OCI-LY3 (cell line): Measurements from ENCODE around the gene COL11A2.
A peak's percentile ranks its signal among the peaks of the same experiment; 100 is the strongest.

Experiments used
- H2AFZ ChIP-seq: fragments of 200-600, 300-600 bp; shearing (Covaris generic); 2 replicates; pipeline ENCODE4 v1.6.0; 2014; ENCODE audit warnings: antibody characterized with exemption, low read depth, low read length
- H3K27ac ChIP-seq: fragments of 200-600, 300-600 bp; sonication (generic); 2 replicates; pipeline ENCODE4 v1.5.1; 2014; ENCODE audit warnings: mild to moderate bottlenecking, low read length, moderate library complexity, mixed read lengths
- H3K27me3 ChIP-seq: fragments of 200-600, 300-600 bp; sonication (generic); 2 replicates; pipeline ENCODE4 v1.6.1; 2014; ENCODE audit warnings: low read depth, low read length, mixed read lengths
- H3K36me3 ChIP-seq: fragments of 200-600, 300-600 bp; sonication (generic); replicated peaks from 2 replicates; pipeline ENCODE3; 2014; ENCODE audit warnings: low read depth, low read length, mixed read lengths
- H3K4me1 ChIP-seq: fragments of 300-600, 200-600 bp; sonication (generic); 2 replicates; pipeline ENCODE4 v1.6.1; 2014; ENCODE audit warnings: low read length, mixed read lengths
- H3K4me2 ChIP-seq: fragments of 200-600, 300-600 bp; sonication (generic); 2 replicates; pipeline ENCODE4 v1.6.1; 2014; ENCODE audit warnings: low read length, mixed read lengths
- H3K4me3 ChIP-seq: fragments of 300-600, 200-600 bp; sonication (generic); 2 replicates; pipeline ENCODE4 v1.5.1; 2014; ENCODE audit warnings: antibody characterized with exemption, mild to moderate bottlenecking, low read length, moderate library complexity
- H3K79me2 ChIP-seq: fragments of 300-600, 200-600 bp; shearing (Covaris generic); 2 replicates; pipeline ENCODE4 v1.6.1; 2014; ENCODE audit warnings: mild to moderate bottlenecking, low read length, mixed read lengths
- H3K9ac ChIP-seq: fragments of 300-600, 200-600 bp; shearing (Covaris generic); 2 replicates; pipeline ENCODE4 v1.6.0; 2014; ENCODE audit warnings: mild to moderate bottlenecking, low read length, moderate library complexity
- H3K9me3 ChIP-seq: fragments of 200-600, 300-600 bp; shearing (Covaris generic); 2 replicates; pipeline ENCODE4 v1.6.1; 2014; ENCODE audit warnings: low read length, mixed read lengths; ENCODE audit not compliant: insufficient read depth
- H4K20me1 ChIP-seq: fragments of 200-600, 300-600 bp; sonication (generic); 2 replicates; pipeline ENCODE4 v1.6.1; 2016; ENCODE audit warnings: low read length, mixed read lengths; ENCODE audit not compliant: insufficient read depth
- EZH2phosphoT487 ChIP-seq: fragments of 200-600 bp; shearing (Covaris generic); IDR thresholded peaks from 2 replicates; pipeline ENCODE4 v1.6.1; 2018; ENCODE audit warnings: antibody characterized with exemption, mixed run types, low read depth
- TF ChIP-seq, protein P1 (sequence below): fragments of 200-600, 300-600 bp; sonication (generic); IDR thresholded peaks from 2 replicates; pipeline ENCODE4 v1.5.1; 2014; ENCODE audit warnings: antibody characterized with exemption, low read length, low read depth

COL11A2 gene

DNA sequence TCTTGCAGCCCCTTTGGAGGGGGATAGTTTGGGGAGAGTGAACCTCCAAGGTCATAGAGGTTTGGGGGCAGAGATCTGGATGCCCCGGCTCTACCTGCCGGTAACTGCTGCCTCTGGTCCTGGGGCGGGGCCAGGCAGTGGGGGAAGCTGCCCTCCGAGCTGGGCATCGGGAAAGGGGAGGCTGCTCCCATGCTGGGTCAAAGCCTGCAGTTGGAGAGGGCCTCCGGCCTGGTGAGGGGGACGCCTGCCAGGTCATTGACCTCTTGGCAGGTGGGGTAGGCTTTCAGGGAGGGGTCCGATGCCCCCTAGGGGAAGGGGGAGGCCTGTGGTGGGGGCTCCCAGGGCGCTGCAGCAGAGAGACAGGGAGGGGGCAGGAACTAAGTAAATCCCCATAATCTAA lies 7.1 kb downstream of the COL11A2 start:
- Histone ChIP-seq H3K79me2 (no peaks in the 10 kb centered on the region), H3K4me2 (no peak overlapping the region), H3K4me1 (peaks cover 5% of the 10 kb centered on the region; the same call in 1 of the 2 replicates), H3K36me3 (no peaks in the 10 kb centered on the region), H4K20me1 (no peaks in the 10 kb centered on the region), H3K27ac (no peak overlapping the region), H2AFZ (no peak overlapping the region), H3K9ac (no peak overlapping the region), H3K9me3 (no peaks in the 10 kb centered on the region), H3K27me3 (no peaks in the 10 kb centered on the region), H3K4me3 (no peak overlapping the region)
- TF ChIP-seq, protein P1, sequence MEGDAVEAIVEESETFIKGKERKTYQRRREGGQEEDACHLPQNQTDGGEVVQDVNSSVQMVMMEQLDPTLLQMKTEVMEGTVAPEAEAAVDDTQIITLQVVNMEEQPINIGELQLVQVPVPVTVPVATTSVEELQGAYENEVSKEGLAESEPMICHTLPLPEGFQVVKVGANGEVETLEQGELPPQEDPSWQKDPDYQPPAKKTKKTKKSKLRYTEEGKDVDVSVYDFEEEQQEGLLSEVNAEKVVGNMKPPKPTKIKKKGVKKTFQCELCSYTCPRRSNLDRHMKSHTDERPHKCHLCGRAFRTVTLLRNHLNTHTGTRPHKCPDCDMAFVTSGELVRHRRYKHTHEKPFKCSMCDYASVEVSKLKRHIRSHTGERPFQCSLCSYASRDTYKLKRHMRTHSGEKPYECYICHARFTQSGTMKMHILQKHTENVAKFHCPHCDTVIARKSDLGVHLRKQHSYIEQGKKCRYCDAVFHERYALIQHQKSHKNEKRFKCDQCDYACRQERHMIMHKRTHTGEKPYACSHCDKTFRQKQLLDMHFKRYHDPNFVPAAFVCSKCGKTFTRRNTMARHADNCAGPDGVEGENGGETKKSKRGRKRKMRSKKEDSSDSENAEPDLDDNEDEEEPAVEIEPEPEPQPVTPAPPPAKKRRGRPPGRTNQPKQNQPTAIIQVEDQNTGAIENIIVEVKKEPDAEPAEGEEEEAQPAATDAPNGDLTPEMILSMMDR: no peak
- TF ChIP-seq EZH2phosphoT487: no peak

DNA sequence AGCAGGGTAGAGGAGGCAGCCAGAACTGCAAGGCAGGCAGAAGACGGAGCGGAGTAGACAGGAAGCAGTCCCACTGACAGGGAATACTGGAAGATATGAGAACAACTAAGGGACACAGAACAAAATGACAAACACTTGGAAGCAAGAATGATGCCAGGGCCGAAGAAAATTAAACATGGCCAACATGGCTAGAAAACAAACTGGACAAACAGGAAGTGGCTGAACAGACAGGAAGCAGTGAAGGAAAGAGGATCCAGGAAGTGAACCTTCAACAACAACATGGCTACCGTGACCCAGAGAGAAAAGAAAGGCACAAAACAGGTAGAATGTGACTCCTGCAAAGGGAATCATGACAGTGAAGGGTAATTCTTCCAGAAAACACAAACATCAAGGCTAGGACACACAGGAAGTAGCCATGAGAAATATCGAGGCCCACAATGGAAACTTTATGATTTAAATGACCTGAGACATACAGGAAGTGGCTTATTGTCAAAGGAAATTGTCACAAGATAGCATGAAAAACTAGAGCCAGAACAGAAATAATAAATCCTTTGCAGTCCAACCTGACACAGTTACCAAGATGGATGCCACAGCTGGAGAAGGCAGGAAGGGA lies 9.1 kb downstream of the COL11A2 start:
- Histone ChIP-seq H3K27ac (no peak overlapping the region), H3K4me1 (peaks cover 5% of the 10 kb centered on the region; the same call in 1 of the 2 replicates), H3K4me2 (0 out of 2 replicates have a peak overlapping the region, but pooled peaks have one; percentile 10), H4K20me1 (no peaks in the 10 kb centered on the region), H3K27me3 (no peaks in the 10 kb centered on the region), H3K9ac (no peak overlapping the region), H3K9me3 (no peaks in the 10 kb centered on the region), H2AFZ (peak overlapping the region; percentile 99), H3K79me2 (no peaks in the 10 kb centered on the region), H3K36me3 (no peaks in the 10 kb centered on the region), H3K4me3 (peak overlapping the region; percentile 18; the same call in 1 of the 2 replicates)
- TF ChIP-seq, protein P1: no peak
- TF ChIP-seq EZH2phosphoT487: no peak

DNA sequence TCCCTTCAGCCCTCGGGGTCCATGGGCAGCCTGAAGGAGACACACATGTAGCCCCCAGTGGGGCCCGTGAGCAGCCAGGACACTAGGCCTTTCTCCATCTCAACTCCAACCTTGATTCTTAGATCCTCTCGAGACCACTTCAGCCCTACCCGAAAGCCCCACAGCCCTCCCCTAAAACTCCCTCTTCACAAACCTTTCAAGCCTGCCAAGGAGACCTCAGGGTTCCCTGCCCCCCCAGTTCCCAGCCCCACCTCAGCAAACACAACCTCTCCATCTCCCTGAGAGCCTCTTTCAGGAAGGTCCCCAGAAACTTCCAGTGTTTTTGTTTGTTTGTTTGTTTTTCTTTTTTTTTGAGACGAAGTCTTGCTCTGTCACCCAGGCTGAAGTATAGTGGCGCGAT lies 11.1 kb downstream of the COL11A2 start:
- H3K79me2 ChIP-seq: no peaks in the 10 kb centered on the region
- H3K9me3 ChIP-seq: no peaks in the 10 kb centered on the region
- no peak overlapping the region for H3K27ac ChIP-seq
- no peaks in the 10 kb centered on the region for H3K36me3 ChIP-seq
- no peaks in the 10 kb centered on the region for H3K27me3 ChIP-seq
- H3K4me2 ChIP-seq: no peak overlapping the region
- no peak overlapping the region for H2AFZ ChIP-seq
- TF ChIP-seq, protein P1: no peak
- TF ChIP-seq EZH2phosphoT487: no peak
- H4K20me1 ChIP-seq: no peaks in the 10 kb centered on the region
- H3K9ac ChIP-seq: no peak overlapping the region
- peaks cover 5% of the 10 kb centered on the region; the same call in 1 of the 2 replicates for H3K4me1 ChIP-seq
- H3K4me3 ChIP-seq: no peak overlapping the region

DNA sequence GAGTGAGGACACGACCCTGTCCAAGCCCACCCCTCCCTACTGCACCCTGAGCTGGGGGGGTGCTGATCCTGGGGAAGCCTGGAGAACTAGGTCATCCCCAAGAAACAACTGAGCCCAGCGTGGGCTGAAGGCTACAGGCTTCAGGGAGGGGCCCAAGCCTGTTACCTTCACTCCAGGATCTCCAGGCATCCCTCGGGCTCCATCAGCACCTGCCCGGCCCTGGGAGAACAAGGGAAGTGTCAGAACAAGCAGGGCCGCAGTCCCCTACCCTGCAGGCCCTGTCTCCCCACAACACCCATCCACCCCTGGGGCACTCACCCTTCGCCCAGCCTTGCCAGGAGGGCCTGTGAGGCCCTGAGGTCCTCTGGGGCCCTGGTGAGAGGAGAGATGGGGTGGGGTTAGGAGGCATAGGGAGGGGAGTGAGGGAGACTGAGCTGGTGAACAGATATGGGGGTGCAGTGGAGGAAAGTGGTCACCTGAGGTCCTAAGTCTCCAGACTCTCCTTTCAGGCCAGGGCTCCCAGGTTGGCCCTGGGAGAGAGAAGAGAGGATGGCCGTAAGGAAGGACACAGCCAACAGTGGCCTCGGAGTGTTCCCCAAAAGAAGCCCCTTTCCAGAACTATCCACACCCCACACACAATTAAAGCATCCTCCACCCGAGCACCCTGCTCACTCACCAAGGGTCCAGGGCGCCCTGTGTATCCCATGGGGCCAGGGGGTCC lies 13.4 kb downstream of the COL11A2 start:
- no peaks in the 10 kb centered on the region for H4K20me1 ChIP-seq
- no peak overlapping the region for H3K4me2 ChIP-seq
- no peak overlapping the region for H3K4me3 ChIP-seq
- no peaks in the 10 kb centered on the region for H3K27me3 ChIP-seq
- H3K4me1 ChIP-seq: peaks cover 5% of the 10 kb centered on the region; the same call in 1 of the 2 replicates
- H3K9ac ChIP-seq: no peak overlapping the region
- H2AFZ ChIP-seq: no peak overlapping the region
- no peaks in the 10 kb centered on the region for H3K9me3 ChIP-seq
- no peak overlapping the region for H3K27ac ChIP-seq
- no peaks in the 10 kb centered on the region for H3K36me3 ChIP-seq
- H3K79me2 ChIP-seq: no peaks in the 10 kb centered on the region
- TF ChIP-seq EZH2phosphoT487: no peak
- TF ChIP-seq, protein P1: no peak
